GM21825 (cell line): ENCODE results near the gene UGT2A1.

Experiments used
- ATAC-seq: cut with Tn5 transposase; IDR thresholded peaks from one replicate; pipeline ENCODE4 v1.9.1; 2021; ENCODE audit warnings: mild to moderate bottlenecking, moderate library complexity; ENCODE audit not compliant: unreplicated experiment

Gene UGT2A1

DNA sequence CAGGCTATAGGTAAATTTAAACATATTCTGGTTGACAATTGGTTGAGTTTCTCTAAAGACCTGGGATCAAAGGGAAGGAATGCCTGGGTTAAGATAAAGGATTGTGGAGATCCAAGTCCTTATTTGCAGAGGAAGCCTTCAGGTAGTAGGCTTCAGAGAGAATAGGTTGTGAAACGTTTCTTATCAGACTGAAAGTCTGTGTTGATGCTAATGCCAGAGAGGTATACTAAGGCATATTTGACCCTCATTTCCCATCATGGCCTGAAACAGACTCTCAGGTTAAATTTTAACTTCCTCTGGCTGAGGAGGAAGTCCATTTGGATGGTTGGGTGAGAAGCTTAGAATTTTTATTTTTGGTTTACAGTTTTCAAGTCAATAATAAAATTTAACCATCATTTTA, 61.7 kb downstream of the UGT2A1 start:
- no peak for ATAC-seq

DNA sequence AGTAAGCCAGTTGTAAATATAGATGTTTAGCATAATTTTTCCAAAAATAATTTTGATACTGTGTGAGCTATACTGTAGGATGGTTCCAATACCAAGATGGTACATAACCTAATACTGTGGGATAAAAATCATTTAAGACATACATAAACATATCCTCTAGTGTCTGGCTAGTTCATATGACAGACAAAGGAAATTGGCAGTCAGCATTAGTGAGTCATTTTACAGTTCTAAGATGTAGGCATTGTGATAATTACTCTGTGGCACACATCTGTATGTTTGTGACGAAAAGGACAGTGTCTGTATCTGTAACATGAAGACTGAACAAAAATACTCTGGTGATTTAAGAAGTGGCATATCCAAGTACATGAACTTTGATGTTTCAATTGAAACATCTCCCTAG, 63.2 kb downstream of the UGT2A1 start:
- no peak for ATAC-seq

DNA sequence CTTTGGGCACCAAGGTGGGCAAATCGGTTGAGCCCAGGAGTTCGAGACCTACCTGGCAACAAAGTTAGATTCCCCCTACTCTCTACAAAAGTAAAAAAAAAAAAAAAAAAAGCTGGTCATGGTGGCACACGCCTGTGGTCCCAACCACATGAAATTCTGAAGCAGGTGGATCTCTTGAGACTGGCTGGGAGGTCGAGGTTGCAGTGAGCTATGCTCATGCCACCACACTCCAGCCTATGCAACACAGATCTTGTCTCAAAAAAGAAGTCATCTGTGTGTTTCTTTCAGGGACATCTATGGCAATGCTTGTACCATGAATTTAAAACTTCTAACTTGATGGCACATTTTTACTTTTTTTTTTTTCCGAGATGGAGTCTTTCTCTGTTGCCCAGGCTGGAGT, 68.9 kb downstream of the UGT2A1 start:
- ATAC-seq = no peak

DNA sequence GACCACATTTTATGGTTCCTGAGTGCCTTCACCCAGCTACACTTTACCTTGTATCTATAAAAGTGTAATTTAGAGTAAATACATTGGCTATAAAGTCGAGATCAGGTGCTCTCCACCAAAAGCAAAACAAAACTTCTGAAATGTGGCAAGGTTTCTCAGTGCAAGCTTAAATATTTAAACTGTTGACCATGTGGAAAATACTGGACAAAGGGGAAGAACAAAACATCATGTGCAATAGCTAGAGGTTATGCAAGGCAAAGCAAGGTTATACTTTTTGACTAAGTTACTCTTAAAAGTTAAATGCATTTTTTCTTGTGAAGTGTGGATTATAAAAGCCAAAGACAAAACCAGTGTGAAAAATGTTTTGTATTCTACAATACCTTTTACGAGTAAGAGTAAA, 69.5 kb downstream of the UGT2A1 start:
- ATAC-seq = no peak

DNA sequence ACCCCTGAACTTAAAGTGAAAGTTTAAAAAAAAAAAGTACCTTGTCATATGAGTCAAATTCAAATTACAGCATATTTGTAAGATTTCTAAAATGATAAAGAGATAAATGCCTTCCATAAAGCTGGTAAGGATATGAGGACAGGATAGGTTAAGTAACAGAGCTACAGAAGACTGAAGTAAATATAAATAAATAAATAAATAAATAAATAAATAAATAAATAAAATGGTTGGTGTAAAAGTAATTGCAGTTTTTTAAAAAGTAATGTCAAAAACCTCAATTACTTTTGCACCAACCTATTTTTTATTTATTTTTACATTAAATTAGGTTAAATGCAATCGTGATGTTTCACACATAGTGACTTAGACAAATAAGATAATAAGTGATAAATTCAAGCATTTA, 75.8 kb downstream of the UGT2A1 start:
- ATAC-seq = no peak

DNA sequence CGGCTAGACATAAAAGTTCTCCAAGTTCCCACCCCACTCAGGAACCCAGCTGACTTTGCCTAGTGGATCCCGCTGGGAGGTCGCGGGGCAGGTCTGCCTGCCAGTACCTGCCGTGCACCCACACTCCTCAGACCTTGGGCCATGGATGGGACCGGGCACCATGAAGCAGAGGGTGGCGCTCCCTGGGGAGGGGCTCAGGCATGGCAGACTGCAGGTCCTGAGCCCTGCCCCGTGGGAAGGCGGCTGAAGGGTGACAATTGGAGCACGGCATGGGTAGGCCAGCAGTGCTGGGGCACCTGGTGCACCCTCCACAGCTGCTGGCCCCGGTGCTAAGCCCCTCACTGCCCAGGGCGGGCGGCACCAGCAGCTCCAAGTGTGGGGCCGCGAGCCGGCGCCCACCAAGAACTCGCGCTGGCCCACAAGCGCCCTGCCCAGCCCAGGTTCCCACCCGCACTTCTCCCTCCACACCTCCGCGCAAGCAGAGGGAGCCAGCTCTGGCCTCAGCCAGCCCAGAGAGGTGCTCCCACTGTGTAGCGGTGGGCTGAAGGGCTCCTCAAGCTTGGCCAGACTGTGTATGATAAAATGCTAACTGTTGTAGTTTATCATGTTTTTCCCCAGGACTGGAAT, 76.7 kb downstream of the UGT2A1 start:
- no peak for ATAC-seq

DNA sequence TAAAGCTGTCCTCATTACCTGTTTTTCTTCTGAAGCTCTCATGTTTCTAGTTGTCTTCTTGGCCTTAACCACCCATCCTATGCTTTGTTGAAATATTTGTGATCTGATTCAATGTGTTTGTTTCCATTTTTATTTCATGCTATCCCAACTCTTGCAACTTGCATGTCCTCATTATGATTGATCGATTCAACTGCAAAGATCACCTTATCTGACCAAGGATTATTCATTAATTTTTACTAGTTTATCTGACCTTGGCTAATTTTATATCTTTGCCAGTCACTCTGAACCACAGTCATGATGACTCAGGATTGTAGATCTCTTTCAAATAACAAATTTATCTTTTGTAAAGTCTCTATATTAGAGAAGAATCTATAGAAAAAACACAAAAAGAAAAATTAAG, 84.3 kb downstream of the UGT2A1 start:
- no peak for ATAC-seq

DNA sequence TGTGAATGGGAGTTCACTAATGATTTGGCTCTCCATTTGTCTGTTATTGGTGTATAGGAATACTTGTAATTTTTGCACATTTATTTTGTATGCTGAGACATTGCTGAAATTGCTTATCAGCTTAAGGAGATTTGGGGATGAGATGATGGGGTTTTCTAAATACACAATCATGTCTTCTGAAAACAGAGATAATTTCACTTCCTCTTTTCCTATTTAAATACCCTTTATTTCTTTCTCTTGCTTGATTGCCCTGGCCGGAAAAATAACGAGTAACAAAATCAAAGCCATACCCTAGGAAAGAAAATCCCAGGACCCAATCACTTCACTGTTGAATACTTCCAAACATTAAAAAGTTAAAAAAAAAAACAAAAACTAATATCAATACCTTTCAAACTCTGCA, 89.6 kb downstream of the UGT2A1 start:
- ATAC-seq = no peak

DNA sequence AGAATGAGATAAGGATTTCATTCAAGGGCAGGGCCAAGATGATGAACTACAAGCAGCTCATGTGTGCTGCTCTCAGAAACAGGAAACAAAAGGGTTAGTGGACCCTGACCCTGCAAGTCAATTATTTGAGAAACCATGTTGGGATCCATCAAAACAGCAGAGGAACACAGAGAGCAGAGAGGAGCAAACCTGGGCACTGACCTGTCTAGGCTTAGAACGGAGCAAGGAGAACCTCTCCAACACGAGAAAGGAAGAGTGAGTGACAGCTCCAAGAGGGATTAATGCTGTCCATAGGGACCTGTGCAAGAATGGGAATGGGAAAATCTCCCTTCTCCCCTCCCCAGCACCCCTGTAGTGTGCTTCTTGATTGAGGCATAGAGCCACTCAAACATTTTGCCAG, 103.4 kb downstream of the UGT2A1 start:
- no peak for ATAC-seq

DNA sequence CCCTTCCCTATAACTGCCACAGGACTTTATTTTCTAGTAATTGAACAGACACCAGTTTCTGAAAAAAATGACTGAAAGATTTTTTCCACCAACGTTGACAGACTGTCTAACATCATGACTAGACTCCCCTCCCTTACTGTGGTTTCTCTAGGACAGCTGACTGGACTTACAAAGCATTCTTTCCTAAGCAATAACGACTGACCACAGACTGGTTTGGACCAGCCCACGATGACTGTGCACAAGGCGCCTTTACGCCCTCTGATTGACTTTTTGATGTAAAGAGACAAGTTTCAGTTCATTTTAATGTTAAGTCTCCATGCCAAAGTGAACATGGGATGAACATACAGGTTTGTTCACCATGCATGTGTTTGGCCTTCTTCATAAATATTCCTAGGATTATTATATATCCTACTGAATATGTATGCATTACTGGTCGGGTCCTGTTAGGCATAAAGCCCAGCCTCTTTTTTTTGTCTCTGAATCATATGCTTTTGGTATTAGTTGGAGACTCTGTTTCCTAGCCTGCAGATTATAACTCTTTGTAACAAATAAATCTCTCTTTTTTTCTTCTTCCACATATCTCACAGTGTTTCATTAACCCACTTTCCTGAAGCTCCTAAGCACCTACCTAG, 106.8 kb downstream of the UGT2A1 start:
- ATAC-seq = no peak
